PC-9 (cell line): Measurements from ENCODE around the gene FARS2.

ENCODE experiments used
- EZH2 ChIP-seq: fragments of 200-600 bp; sonication (generic); IDR thresholded peaks from 2 replicates; pipeline ENCODE4 v1.8.0; 2017; ENCODE audit warnings: antibody characterized with exemption, low read depth
- TF ChIP-seq, protein P1 (sequence below): fragments of 200-600 bp; sonication (generic); conservative IDR thresholded peaks from 2 replicates; pipeline ENCODE4 v1.6.1; 2017; ENCODE audit warnings: mixed run types, antibody characterized with exemption, mild to moderate bottlenecking, moderate library complexity

DNA sequence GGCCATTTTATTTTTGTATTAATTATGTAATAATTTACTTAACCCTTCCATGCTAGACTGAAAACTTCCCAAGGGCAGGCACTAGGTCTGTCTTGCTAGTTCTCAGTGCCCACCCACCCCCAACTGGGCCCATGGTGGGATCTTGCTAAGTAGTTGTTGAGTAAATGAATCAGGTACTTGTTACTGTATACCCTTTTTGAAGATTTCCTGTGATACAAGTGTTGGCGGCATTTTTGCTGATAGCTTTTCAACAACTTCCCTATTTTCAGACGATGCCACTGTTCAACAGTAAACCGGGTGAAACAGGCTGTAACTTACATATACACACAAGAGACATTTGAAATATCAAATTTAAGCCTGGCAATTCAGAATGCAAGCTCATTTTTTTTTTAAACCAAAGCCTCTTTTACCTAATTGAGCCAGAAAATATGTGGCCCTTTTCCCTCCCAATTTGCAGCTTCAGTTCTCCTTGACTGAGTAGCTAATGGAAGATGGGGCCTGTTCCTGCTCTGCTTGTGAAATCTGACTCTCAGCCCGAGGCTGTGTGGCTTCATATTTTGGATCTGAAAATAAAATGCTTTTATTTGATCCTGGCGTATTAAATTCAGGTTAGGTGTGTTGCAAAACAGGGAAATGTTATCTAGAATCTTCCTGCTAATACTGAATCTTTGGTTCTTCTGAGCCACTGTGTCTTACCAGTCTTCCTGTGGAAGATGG is 457.1 kb downstream of the FARS2 start:
- TF ChIP-seq, protein P1, sequence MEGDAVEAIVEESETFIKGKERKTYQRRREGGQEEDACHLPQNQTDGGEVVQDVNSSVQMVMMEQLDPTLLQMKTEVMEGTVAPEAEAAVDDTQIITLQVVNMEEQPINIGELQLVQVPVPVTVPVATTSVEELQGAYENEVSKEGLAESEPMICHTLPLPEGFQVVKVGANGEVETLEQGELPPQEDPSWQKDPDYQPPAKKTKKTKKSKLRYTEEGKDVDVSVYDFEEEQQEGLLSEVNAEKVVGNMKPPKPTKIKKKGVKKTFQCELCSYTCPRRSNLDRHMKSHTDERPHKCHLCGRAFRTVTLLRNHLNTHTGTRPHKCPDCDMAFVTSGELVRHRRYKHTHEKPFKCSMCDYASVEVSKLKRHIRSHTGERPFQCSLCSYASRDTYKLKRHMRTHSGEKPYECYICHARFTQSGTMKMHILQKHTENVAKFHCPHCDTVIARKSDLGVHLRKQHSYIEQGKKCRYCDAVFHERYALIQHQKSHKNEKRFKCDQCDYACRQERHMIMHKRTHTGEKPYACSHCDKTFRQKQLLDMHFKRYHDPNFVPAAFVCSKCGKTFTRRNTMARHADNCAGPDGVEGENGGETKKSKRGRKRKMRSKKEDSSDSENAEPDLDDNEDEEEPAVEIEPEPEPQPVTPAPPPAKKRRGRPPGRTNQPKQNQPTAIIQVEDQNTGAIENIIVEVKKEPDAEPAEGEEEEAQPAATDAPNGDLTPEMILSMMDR = no peak
- TF ChIP-seq EZH2 = no peak
